MM.1S (cell line): ENCODE measurements around the gene IQGAP2.

ENCODE experiments used
- DNase-seq: peaks from one replicate; pipeline ENCODE4 v3.0.0-alpha.2; 2015
- H2AFZ ChIP-seq: fragments of 300-600 bp; sonication (generic); 2 replicates; pipeline ENCODE4 v1.6.0; 2016; ENCODE audit warnings: antibody characterized with exemption, low read length
- H3F3A ChIP-seq: fragments of 300-600 bp; sonication (generic); 2 replicates; pipeline ENCODE4 v1.6.1; 2016; ENCODE audit warnings: mild to moderate bottlenecking, antibody characterized with exemption, low read length, moderate library complexity, mixed read lengths; ENCODE audit not compliant: insufficient read depth
- H3K27ac ChIP-seq: fragments of 300-600 bp; sonication (generic); 2 replicates; pipeline ENCODE4 v1.5.1; 2016; ENCODE audit warnings: mild to moderate bottlenecking, low read length
- H3K27me3 ChIP-seq: fragments of 300-600 bp; sonication (generic); replicated peaks from 2 replicates; pipeline ENCODE4 v1.6.0; 2016; ENCODE audit warnings: low read length; ENCODE audit not compliant: insufficient read depth
- H3K36me3 ChIP-seq: fragments of 300-600 bp; sonication (generic); replicated peaks from 2 replicates; pipeline ENCODE4 v1.6.1; 2016; ENCODE audit warnings: mild to moderate bottlenecking, low read length, mixed read lengths; ENCODE audit not compliant: insufficient read depth
- H3K4me1 ChIP-seq: fragments of 300-600 bp; sonication (generic); 2 replicates; pipeline ENCODE4 v1.6.1; 2016; ENCODE audit warnings: low read length, mixed read lengths
- H3K4me2 ChIP-seq: fragments of 300-600 bp; sonication (generic); 2 replicates; pipeline ENCODE4 v1.6.0; 2016; ENCODE audit warnings: low read depth, low read length
- H3K4me3 ChIP-seq: fragments of 300-600 bp; sonication (generic); 2 replicates; pipeline ENCODE4 v1.5.1; 2016; ENCODE audit warnings: low read length, mixed read lengths
- H3K79me2 ChIP-seq: fragments of 300-600 bp; sonication (generic); 2 replicates; pipeline ENCODE4 v1.6.1; 2016; ENCODE audit warnings: mixed run types, low read length, mixed read lengths
- H3K9ac ChIP-seq: fragments of 300-600 bp; sonication (generic); 2 replicates; pipeline ENCODE4 v1.6.1; 2016; ENCODE audit warnings: low read length, mixed read lengths
- H3K9me2 ChIP-seq: fragments of 300-600 bp; sonication (generic); replicated peaks from 2 replicates; pipeline ENCODE4 v1.6.1; 2016; ENCODE audit warnings: mild to moderate bottlenecking, low read length, mixed read lengths; ENCODE audit not compliant: insufficient read depth
- H3K9me3 ChIP-seq: fragments of 300-600 bp; sonication (generic); replicated peaks from 2 replicates; pipeline ENCODE4 v1.6.1; 2016; ENCODE audit warnings: mild to moderate bottlenecking, low read length, mixed read lengths; ENCODE audit not compliant: insufficient read depth
- H4K20me1 ChIP-seq: fragments of 300-600 bp; sonication (generic); 2 replicates; pipeline ENCODE4 v1.6.1; 2016; ENCODE audit warnings: mild to moderate bottlenecking, low read length, moderate library complexity, mixed read lengths; ENCODE audit not compliant: insufficient read depth
- EZH2 ChIP-seq: fragments of 300-600 bp; sonication (generic); optimal IDR thresholded peaks from 2 replicates; pipeline ENCODE3; 2017; ENCODE audit warnings: low read depth, mild to moderate bottlenecking, antibody characterized with exemption, low read length, mixed read lengths
- EZH2phosphoT487 ChIP-seq: fragments of 300-600 bp; sonication (generic); IDR thresholded peaks from 2 replicates; pipeline ENCODE4 v1.6.1; 2018; ENCODE audit warnings: antibody characterized with exemption, low read length
- TF ChIP-seq, protein P1 (sequence below): fragments of 300-600 bp; sonication (generic); IDR thresholded peaks from 2 replicates; pipeline ENCODE4 v1.5.1; 2016; ENCODE audit warnings: antibody characterized with exemption, low read length, mixed read lengths

The IQGAP2 gene

DNA sequence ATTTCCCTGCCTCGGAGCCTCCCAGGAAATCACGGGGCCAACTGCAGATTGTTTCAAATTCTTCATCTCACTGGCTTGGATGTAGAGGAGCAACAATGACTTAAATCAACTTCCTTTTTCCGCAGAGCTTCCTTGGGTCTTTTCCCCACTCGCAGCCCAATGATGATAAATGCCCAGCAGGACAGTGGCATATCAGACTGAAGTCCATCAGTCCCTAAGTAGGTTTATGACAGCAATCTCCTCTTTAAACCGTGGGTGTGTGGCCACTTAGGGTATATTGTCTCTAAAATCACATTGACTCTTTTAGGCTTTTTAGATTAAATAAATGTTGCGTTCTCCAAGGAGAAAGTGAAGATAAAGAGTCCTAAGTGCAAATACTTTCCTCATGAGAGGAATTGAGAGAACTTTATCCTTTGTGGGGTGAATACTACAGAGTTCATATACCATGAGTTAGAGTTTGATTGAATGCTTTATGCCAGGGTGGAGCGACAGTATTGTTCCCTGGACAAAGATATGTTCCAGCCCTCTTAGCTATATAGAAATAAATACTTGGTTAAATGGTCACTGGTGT, 59.1 kb downstream of the IQGAP2 start:
- Histone ChIP-seq H3K9me2 (no peaks in the 10 kb centered on the region), H3K9me3 (no peaks in the 10 kb centered on the region), H3K27me3 (no peaks in the 10 kb centered on the region), H4K20me1 (no peaks in the 10 kb centered on the region), H2AFZ (no peak overlapping the region), H3K4me1 (no peaks in the 10 kb centered on the region), H3K4me3 (no peak overlapping the region), H3K27ac (no peak overlapping the region), H3K36me3 (0 out of 2 replicates have a peak, but pooled peaks cover 6% of the 10 kb centered on the region), H3K4me2 (no peak overlapping the region), H3F3A (no peaks in the 10 kb centered on the region), H3K79me2 (peaks cover 37% of the 10 kb centered on the region), H3K9ac (no peak overlapping the region)
- TF ChIP-seq EZH2phosphoT487 (no peak), EZH2 (no peak)
- TF ChIP-seq, protein P1, sequence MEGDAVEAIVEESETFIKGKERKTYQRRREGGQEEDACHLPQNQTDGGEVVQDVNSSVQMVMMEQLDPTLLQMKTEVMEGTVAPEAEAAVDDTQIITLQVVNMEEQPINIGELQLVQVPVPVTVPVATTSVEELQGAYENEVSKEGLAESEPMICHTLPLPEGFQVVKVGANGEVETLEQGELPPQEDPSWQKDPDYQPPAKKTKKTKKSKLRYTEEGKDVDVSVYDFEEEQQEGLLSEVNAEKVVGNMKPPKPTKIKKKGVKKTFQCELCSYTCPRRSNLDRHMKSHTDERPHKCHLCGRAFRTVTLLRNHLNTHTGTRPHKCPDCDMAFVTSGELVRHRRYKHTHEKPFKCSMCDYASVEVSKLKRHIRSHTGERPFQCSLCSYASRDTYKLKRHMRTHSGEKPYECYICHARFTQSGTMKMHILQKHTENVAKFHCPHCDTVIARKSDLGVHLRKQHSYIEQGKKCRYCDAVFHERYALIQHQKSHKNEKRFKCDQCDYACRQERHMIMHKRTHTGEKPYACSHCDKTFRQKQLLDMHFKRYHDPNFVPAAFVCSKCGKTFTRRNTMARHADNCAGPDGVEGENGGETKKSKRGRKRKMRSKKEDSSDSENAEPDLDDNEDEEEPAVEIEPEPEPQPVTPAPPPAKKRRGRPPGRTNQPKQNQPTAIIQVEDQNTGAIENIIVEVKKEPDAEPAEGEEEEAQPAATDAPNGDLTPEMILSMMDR, result no peak
- DNase-seq, result no peak

- TF ChIP-seq, protein P1, result no peak
- TF ChIP-seq EZH2, result no peak
- no peak for TF ChIP-seq EZH2phosphoT487
- Histone ChIP-seq H3K79me2 (peaks cover 39% of the 10 kb centered on the region), H3K4me2 (no peak overlapping the region), H3K9me2 (no peaks in the 10 kb centered on the region), H2AFZ (no peak overlapping the region), H3K4me3 (no peak overlapping the region), H3K27ac (no peak overlapping the region), H3F3A (no peaks in the 10 kb centered on the region), H4K20me1 (no peaks in the 10 kb centered on the region), H3K9ac (no peak overlapping the region), H3K27me3 (no peaks in the 10 kb centered on the region), H3K4me1 (no peaks in the 10 kb centered on the region), H3K36me3 (0 out of 2 replicates have a peak, but pooled peaks cover 3% of the 10 kb centered on the region), H3K9me3 (no peaks in the 10 kb centered on the region)
- DNase-seq, result no peak
Observed at GRCh38 chr5:76467216-76467615, 64.1 kb downstream of the IQGAP2 start.

- Histone ChIP-seq H2AFZ (no peak overlapping the region), H3K27ac (no peak overlapping the region)
- no peak for DNase-seq
Observed at GRCh38 chr5:76468635-76469425, 65.7 kb downstream of the IQGAP2 start.

More at GRCh38 chr5:76468635-76469425, 65.7 kb downstream of the IQGAP2 start:
- Histone ChIP-seq H3K9me2 (no peaks in the 10 kb centered on the region), H3K36me3 (0 out of 2 replicates have a peak, but pooled peaks cover 2% of the 10 kb centered on the region), H3F3A (no peaks in the 10 kb centered on the region), H3K27me3 (no peaks in the 10 kb centered on the region), H4K20me1 (no peaks in the 10 kb centered on the region), H3K4me3 (no peak overlapping the region), H3K4me1 (no peaks in the 10 kb centered on the region), H3K9ac (no peak overlapping the region), H3K9me3 (no peaks in the 10 kb centered on the region), H3K79me2 (peaks cover 55% of the 10 kb centered on the region), H3K4me2 (no peak overlapping the region)
- TF ChIP-seq EZH2phosphoT487 (no peak), EZH2 (no peak)
